Astrocyte of the cerebellum (primary cell): ENCODE measurements around the gene SRSF10.
"Not testable (repeated sequence)": the region's sequence is repeated elsewhere in the genome, so short reads cannot be mapped to it uniquely, and the experiment has no call there.

Experiments used
- DNase-seq: peaks from one replicate; pipeline ENCODE4 v3.0.0-alpha.2; 2011; ENCODE audit warnings: low read depth
- H3K4me3 ChIP-seq: 2 replicates; pipeline ENCODE4 v1.5.1; 2011; ENCODE audit warnings: mild to moderate bottlenecking, low read depth, low read length, moderate library complexity
- CTCF ChIP-seq: IDR thresholded peaks from 2 replicates; pipeline ENCODE4 v1.5.1; 2012; ENCODE audit warnings: low read length, low read depth, moderate library complexity, mild to moderate bottlenecking; ENCODE audit errors: missing control alignments
- in situ Hi-C: cut with HindIII; loops from 2 replicates; pipeline ENCODE4 v1.10.0; 2017; ENCODE audit warnings: low sequenced_read_pairs

SRSF10 gene

GRCh38 chr1:24020025-24020424 is 39.9 kb upstream of the SRSF10 start:
- in situ Hi-C loops = loop anchor here (10.0 kb wide), 1 partner anchor 55 kb away; no protein-coding TSS in a partner anchor
- peak; percentile 80 for DNase-seq
- no peak for TF ChIP-seq CTCF
- H3K4me3 ChIP-seq = no peak overlapping the region

- peak; percentile 100 for DNase-seq
- H3K4me3 ChIP-seq = no peak overlapping the region
- in situ Hi-C loops = no loop called here
- no peak for TF ChIP-seq CTCF
Observed at GRCh38 chr1:24018611-24019580, 38.8 kb upstream of the SRSF10 start.

DNA sequence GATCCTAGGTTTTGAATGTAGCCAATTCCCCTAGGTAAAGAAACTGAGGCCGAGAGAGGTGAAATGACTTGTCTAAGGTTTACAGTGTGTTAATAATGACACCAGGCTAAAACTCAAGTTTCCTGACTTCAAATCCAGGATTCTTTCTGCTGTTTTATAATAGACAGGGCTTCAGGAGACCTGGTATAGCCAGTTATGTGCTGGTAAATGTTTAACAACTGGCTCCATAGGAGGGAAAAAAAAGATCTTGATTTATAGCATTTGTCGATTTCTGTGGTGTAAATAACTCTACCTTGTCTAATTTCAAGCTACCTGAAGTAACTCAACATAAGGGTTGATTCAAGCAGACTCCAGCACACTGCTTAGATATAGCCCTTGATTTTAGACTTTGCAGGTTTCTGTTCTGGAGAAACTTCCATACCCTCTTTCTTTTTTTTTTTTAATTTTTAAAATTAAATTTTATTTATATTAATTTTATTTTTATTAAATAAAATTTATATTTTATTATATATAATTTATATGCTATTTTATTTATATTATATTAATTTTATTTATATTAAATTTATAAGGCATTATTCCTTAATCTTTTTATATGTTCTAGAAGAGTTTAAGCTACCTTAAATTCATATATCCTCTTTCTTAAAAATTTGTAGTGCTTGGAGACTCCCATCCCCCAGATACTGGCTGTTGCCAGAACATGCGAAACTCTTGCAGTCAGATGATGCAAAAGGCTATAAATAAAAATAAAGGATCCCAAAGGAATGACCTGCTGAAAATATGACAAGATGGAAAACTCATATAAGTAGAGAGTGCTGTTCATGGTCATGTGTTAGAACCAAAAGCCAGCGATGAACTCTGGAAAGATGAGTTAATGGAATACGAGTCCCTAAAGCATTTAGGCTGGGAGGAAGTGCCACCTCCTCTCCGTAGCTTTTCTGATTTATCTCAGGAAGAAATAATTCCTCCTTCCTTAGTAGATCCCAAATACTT is 35.4 kb upstream of the SRSF10 start:
- no peak for DNase-seq
- in situ Hi-C loops = no loop called here
- no peak for TF ChIP-seq CTCF
- no peak overlapping the region for H3K4me3 ChIP-seq

DNA sequence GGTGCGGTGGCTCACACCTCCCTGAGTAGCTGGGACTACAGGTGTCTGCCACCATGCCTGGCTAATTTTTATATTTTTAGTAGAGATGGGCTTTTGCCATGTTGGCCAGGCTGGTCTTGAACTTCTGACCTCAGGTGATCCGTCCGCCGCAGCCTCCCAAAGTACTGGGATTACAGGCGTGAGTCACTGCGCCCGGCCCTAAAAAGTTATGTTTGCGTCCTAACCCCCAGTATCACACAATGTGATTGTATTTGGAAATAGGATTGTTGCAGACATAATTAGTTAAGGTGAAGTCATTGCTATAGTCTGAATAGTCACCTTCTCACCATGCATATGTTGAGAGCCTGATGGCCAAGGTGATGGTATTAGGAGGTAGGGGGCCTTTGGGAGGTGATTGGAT is 32.8 kb upstream of the SRSF10 start:
- DNase-seq, in situ Hi-C loops, H3K4me3 ChIP-seq: not testable (repeated sequence)

- TF ChIP-seq CTCF = no peak
- no peak for DNase-seq
- H3K4me3 ChIP-seq = no peak overlapping the region
- in situ Hi-C loops = no loop called here
Observed at GRCh38 chr1:24010650-24011049, 30.5 kb upstream of the SRSF10 start.

DNA sequence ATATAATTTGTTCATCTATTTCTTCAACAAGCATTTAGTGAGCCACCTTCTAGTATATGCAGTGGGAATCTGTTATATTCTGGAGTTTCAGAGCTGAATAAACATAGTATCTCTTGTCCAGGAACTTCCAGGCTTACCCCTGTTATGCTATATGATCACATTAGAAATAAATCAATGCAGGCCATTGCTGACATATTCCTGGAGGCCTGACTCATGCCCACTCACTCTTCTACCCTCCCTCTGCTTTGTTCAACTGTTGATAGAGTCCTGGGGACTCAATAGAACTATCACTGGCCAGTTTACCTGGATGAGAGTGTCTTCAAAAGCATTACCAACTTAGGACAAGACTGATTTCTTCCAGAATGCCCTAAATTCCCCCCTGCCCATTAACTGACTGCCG is 29.3 kb upstream of the SRSF10 start:
- TF ChIP-seq CTCF = no peak
- in situ Hi-C loops = no loop called here
- no peak for DNase-seq
- no peak overlapping the region for H3K4me3 ChIP-seq

GRCh38 chr1:24008574-24009184 is 28.6 kb upstream of the SRSF10 start:
- in situ Hi-C loops, H3K4me3 ChIP-seq: not testable (repeated sequence)
- DNase-seq = peak; percentile 63
